Ureter (tissue), 1 donor: ENCODE results near the gene RAD51B. TPM values are rescaled to one million over a fixed set of nuclear protein-coding genes. Genes with fewer than 3 reads are reported as not detected.
"Not testable (repeated sequence)": the region's sequence is repeated elsewhere in the genome, so short reads cannot be mapped to it uniquely, and the experiment has no call there.

Experiments used
- DNase-seq: peaks from one replicate; pipeline ENCODE4 v3.0.0-alpha.2; 2020; ENCODE audit warnings: low spot score
- total RNA-seq: library from RNA; stranded (reverse); gene quantifications from one replicate; pipeline ENCODE4 v1.2.4, GENCODE V29; 2023
- donor health status: DM: yes; HTN: yes; CAD: no.

The RAD51B gene
- total RNA-seq, 1 donor from 2014 or later: 36.6 TPM

DNA sequence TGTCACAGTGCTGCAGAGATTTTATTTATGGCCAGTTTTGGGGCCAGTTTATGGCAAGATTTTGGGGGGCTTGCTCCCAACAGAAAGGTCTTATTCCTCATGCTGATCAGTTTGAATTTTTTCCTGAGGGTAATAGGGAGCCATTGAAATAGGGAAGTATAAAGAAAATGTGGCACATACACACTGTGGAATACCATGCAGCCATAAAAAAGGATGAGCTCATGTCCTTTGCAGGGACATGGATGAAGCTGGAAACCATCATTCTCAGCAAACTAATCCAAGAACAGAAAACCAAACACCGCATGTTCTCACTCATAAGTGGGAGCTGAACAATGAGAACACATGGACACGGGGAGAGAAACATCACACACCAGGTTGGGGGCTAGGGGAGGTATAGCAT, 483.4 kb downstream of the RAD51B start:
- DNase-seq: not testable (repeated sequence)

DNA sequence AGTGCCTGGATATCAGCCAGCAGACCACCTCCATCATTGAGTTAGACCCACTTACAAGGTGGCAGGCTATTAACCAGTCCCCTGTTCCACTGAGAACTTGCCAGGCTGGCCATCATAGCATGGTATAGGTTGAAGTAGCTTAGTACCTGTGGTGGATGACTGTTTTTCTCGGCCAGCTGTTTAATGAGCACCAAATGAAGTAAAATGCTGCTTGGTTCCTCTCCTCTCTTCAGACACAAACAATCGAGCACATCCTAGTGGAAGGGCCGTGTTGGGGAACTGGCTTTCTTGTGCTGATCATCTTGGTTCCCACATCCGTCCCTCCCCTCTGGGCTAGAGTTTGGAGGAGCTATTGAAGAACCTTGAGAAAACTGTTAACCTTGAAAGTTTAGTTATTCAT, 486.2 kb downstream of the RAD51B start:
- DNase-seq: no peak

DNA sequence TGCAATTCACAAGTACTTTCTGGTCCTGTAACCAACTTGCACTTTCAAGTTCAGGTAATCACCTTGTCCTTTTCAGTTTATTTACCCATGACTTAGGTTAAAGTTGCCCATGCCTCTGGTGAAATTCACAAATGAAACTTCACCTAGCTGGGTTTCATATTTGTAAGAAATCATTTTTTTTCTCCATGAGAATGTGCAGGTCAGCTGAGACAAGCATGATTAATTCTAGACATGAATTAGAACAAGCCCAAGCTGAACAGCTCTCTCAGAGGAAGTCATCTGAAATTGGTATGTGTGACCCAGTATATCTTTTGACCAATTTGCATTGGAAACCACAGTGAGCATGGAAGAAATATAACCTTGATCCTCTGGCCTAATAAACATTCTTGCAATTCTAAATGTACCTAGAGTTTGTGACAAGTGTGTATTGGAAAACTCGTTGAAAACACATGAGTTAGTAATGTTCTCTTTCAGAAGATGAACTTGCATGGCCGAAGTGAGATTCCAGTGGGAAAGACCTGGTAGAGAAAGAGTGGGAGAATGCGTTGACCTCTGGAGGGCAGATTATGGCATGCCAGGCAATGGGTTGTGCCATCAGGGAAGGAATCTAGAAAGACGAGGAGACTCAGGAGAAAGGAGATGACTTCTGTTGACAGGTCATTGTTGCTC, 486.8 kb downstream of the RAD51B start:
- DNase-seq: no peak

DNA sequence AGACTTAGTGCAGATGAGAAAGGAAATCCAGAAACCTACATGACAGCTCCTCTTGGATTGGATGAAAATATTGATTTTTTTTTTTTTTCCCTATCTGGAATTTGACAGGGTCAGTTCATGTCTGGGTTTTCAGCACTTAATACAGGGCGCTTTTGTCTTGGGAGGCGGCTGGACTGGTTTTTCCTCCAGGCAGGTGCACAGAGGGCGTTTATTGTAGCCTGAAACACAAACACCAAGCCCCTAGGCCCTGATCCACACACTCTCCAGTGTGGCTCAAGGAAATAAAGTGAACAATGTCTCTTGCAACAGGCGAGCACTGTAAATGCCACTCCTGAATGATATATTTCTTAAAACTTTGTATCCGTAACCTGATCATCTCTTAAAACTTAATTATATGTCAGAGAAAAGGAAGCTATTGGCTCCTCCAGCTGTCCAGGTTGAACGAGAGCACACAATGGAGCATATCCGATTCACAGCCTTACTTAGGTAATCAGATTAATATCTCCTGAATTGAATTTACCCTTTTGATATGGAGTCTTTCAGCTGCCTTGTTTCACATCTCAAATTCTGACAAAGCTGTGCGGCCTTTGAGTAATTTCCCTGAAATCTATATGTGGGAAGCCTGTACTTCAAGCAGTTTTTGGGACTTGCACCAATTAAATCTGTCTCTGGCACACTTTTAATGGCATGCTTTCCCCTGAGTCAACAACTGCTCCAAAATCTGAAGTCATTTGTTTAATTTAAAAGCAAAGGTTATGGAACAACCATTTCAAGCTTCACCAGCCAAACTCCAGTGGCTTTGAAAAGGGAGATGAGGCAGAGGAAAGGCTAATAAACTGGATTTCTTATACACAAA, 487.6 kb downstream of the RAD51B start:
- DNase-seq: no peak

DNA sequence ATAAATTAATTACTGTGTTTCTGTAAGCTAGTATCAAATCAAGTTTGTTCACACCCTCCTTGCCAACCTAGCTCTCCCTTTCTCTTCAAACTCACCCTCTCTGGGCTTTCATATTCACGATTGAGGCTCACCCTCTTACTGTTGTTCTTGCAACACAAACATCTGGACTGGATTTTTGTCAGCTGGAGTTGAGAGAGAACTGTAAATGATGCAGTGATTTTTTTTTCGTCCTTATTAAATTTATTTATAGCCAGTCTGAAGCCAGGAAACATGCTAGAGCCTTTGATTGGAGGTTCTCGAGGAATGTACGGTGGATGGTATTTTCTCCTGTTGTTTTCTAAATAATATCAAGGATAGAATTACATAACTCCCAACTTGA, 488.2 kb downstream of the RAD51B start:
- no peak for DNase-seq

DNA sequence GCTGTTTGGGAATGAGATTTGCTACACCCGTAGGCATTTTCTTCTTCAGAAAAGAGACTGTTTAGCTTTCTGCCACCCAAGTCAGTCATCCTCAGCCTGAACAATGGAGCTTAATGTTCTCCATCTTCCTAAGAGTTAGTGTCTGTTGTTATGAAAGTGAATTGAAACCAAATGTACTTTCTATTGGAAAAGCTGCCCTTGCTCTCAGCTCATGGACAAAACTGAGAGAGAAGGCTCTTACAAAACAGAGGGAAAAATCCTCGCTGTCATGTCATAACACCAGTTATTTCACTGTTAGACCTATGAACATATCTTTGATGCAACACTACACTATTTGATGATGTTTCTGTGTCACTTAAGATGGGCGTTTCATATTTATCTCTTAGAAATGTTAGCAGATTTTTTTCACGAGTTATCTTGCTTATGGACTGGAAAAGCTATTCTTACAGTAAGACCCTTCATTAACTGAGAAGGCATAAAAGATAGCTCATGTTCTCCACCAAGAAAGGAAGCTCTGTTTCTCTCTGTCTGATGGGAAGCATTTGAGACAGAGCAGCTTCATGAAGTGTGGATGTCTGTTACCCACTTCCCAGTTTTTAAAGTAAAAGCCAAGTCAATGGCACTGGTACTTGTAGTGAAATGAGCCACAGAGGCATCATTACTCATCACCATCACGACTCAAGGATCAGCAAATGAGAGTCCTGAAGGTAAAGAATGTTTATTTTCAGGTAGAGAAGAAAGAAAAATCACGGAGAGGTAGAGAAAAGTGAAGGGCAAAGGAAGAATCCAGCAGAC, 489.3 kb downstream of the RAD51B start:
- DNase-seq: no peak

DNA sequence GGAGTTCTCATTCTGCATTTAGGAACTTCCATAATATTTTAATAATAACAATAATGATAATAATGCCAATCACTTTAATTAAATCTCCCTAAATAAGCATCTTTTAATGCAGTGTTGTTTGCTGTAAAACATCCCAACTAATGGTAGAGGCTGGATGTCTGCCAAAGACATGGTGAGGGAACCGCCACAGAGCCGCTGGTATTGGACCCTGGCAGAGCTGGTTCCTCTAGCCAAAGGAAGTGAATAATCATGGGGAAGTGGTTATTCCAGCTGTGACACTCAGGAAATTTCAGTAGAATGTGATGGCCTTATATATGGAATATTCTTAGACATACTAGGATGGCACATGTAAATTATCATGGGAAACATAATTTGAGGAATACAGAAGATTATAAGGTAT, 490.0 kb downstream of the RAD51B start:
- DNase-seq: no peak

DNA sequence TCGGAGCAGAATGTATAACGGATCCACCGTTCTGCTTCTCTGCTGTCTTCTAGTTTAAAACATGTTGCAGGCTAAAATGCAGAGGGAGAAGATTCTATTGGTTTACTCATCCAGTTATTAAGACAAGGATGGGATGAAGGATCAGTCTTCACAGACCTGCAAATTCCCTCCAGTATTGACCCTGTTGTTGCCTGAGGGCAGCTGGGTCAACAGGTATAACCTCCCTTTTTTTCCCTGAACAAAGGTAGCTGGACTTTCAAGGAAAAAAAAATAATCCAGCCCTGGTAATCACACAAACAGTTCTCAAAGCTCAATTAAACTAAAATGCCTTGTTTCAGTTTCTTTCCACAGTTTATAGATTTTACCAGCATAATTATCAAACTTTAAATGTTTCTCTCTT, 492.7 kb downstream of the RAD51B start:
- no peak for DNase-seq

DNA sequence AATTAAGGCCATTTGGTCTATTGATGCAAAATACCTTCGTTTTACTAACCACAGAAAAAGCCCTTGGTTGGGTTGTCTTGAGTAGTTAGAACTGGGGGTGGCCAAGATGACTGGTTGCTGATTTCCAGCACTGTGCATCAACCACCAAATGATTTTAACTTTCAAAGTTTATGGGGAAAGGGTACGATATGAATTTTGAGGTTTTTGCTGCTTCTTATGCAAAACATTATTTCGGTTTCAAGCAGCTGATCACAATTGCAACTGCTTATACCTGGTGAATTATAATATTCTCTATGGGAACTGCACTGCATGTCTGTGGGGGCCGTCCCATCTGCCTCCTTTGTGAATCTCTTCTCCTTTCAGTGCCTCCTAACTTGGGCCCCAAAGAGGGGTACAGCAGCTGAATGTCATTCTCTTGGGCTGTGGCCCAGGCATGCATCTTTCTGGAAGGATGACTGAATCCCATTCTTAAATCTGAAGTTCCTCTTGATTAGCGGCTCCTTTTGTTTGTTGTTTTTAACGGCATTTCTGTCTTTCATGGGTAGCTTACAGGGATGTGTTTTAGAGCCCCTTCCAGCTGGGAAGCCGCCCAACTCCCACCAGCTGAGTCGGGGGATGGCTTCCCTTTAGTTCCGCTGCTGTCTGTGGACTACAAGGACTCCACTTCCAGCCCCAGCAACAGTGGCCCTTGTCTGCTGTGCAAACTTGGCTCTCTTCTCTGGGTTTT, 493.5 kb downstream of the RAD51B start:
- no peak for DNase-seq

DNA sequence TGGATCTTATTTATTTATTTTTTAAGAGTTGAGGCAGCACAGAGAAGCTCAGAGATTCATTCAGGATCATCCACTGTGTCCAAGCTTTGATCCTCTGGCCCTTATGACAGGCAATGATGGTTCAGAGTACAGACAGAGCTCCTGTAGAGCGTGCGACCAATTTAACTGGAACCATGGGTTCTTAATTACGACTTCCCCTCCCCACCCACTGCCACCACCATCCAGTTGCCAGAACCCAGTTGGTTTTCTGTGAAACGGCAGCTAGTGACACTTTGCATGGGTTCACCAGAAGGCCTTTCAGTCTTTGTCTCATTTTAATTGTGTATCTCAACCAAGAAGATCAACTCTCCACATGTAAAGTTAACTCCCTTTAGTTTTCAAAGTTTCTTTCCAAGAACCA, 495.1 kb downstream of the RAD51B start:
- no peak for DNase-seq

DNA sequence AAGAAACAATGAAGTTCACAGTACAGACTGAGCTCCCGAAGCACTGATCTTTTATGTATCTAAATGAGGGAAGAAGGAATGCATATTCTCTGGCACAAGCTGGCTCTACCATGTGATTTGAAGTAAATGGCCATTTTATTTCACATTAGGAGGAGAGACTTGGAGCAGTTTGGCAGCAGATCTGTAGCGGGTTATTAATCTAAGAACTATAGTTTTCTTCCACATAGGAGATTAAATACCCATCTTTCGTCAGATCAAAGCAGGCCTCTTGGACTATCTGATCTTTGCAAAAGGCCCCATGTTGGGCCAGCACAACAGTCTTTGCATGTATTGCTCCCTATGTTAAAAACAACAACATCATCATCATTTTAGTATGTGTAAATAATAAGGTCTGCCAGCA, 495.5 kb downstream of the RAD51B start:
- no peak for DNase-seq

DNA sequence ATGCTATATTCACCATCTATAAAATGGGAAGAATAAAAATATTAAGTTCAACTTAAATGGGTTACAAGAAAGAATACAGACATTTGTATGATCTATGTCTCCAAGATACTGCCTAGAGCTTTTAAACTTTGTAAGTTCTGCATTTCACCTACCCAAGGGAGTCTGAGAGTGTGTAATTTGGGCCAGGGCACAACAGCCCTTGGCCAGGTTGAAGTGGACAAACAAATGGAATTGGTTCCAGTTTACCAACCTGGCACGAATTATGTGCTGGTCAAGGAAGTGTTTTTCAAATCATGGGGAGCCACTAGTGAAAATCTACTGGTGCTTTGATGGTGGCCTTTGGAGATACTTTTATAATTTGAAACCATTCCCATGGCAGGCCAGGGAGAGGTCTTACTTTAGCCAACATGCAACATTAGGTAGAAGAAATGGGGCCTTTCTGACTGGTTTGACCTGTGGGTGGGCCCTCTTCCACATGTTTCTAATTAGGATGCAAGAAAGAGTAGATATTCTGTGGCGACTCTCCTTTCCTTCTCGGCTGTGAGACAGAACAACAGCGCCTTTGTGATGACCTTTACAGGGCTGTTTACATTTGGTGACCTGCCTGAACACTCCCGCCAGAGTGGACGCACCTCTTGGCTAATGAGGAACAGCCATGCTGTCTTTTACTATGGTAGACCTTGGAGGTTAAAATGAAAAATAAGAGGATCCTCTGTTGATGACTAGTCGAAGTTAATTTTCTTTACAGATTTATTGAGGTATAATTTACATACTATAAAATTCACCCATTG, 496.7 kb downstream of the RAD51B start:
- no peak for DNase-seq

DNA sequence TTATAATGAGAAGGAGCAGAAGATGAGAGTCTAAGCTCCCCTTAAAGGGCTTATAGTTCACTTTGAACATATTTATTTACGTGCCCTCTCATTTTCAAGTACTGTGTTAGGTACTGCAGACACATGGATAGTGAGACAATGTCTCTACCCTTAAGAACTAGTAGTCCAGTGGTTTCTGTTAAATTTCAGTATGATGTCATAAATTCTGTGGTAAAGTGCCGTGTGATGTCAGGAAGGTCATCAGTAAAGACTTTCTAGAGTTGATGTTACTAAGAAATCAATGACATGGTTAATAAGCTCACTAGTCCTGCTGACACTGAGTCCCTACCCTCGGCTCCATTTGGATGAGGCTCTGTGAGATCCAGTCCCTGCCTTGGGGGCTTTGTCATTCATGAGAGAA, 497.7 kb downstream of the RAD51B start:
- no peak for DNase-seq

DNA sequence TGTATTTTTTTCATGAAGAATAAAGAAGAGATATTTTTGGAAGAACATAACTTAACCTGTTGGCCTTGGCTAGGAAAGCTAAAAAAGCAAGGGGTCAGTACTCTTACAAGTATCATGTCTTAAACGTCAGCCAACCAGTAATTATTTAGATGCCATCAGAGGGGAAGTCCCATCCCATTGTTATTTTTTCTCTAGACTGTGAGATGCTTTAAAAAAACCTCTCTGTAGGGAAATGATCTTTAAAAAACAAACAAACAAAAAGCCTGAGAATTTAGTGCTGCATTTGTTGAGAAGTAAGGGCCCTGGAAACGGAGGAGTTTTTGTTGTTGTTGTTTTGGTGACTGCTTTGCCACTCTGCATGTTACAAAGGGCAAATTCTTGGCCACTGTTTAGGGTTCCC, 499.2 kb downstream of the RAD51B start:
- DNase-seq: no peak

DNA sequence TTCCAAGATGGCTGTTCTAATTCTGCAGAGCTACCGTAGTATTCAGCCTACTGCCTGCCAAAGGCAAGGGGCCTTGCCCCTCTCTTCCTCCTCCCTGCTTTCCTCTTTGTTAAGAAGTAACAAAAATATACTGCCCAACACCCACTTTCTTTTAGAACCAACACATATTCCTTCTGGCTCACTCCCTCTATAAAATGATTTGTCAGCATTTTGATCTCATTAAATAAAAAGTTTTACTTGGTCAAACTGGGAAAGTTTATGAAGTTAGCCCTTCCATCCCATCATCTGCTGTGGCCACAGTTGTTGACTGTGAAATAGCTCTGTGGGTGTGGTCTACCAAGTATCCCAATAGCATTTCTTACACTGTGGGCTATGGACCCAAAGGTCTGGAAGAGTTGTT, 500.9 kb downstream of the RAD51B start:
- DNase-seq: no peak

DNA sequence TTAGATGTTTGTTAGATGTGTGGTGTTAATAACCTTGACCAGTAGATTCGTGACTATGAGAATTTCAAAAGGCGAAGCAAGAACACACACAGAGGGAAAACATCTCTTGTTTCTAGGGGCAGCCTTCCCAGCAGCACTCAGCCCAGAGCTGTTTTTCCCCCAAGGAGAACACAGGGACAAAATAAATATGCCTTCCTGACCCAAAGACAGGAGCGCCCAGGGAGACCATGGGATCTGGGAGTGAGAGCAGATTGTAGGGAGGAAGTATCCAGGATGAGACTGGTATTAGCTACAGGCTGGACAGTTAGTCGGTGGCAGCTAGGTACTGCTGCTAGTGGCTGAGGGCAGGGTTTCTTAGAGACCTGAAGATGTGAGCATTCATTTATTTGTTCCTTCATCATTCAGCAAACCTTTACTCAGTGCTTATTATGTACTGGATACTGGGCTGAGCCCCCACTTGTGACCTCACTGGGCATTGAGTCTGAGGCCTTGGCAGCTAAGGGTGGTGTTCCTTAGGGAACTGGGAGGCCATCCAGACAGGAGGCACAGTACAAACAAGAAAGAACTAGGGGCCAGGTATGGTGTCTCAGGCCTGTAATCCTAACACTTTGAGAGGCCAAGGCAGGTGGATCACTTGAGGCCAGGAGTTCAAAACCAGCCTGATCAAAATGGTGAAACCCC, 503.5 kb downstream of the RAD51B start:
- no peak for DNase-seq

DNA sequence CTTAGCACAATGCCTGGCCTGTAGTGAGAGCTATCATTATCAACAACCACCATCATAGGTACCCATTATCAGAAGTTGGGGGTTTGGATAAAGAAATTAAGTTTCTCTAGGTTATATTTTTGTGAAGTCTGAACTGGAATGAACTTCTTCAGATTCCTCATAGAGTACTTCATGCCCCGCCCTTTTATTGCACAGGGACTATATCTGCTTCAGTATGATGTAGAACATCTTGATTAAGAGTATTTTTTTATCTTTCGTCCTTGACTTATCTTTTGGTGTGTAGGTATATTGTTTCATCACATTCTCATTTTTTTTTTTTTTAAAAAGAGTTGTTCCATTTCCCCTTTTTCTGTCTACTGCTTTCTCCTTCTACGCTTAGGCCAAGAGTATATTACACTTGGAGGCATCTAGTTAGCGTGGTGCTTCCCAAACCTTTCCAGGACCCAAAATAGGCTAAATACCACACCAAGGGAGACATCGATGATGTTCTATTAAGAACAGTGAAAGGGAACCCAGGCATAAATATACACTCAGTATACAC, 505.8 kb downstream of the RAD51B start:
- no peak for DNase-seq

DNA sequence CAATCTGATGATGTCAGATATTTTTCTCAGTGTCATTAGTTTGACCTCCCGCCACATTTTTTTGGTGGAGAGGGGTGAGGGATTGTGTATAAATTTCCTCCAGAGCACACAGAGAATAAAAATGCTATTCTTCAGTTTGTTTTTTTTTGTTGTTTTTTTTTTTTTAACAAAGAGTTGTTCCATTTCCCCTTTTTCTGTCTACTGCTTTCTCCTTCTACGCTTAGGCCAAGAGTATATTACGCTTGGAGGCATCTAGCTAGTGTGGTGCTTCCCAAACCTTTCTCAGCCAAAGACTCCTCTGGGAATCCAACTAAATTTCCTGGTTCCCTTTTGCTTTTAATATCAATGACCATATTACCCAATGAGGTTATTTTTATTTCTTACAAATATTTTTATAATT, 507.7 kb downstream of the RAD51B start:
- DNase-seq: no peak

DNA sequence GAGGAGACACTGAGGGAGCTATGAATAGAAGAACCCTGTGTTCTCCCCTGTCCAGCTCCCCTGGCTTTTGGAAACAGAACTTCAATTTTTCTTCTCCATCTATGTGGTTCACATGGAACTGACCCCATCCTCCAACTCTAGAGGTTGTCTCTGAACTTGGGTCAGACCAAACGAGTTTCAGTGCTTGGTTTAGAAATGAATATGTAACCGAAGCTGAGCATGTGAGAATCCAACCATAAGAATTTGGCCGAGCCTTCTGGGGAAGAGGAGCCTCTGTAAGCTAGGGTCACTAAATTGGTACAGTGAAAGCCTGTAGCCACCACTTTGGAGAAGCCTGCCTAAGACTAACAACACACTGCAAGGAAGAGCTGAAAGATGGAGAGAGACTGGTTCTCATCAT, 508.9 kb downstream of the RAD51B start:
- DNase-seq: no peak

DNA sequence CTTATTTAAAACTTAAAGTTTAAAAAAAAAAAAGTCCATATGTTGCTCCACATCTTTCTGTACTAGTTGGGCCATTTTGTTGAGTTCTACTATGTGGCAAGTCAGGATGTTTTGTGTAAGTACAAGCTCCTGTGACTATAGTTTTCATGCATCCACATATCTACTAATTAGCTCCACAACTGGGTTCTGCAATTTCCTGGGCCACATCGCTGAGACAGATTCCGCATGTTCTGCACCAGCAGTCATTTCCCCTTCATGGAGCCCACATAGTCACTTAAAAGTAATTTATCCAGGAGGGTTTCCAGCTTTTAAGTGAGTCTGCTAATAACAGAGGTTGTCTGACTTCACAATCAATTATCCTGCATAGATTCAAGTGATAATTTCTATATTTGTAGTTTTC, 511.8 kb downstream of the RAD51B start:
- no peak for DNase-seq
